CD4-positive, alpha-beta T cell (primary cell): Measurements from ENCODE around the gene ANKRD33. TPM values are rescaled to one million over a fixed set of nuclear protein-coding genes. Genes with fewer than 3 reads are reported as not detected.

ENCODE experiments used
- ATAC-seq: fragments of 200-7000 bp; cut with Tn5 transposase; one replicate; pipeline ENCODE4 v1.10.0; 2022; ENCODE audit warnings: mild to moderate bottlenecking; ENCODE audit not compliant: poor library complexity
- CTCF ChIA-PET: fragments of 350-600 bp; sonication (Branson Sonifier 250); formaldehyde crosslinking; loops from one replicate; lab custom pipeline; 2021; ENCODE audit warnings: antibody characterized with exemption, inconsistent platforms; lab: Charles Lee
- POLR2A ChIA-PET: fragments of 350-600 bp; sonication (Branson Sonifier 250); formaldehyde crosslinking; loops from one replicate; lab custom pipeline; 2021; ENCODE audit warnings: antibody characterized with exemption, inconsistent platforms; lab: Charles Lee
- DNase-seq, 14 experiments: peaks; one replicate each; pipeline ENCODE4 v3.0.0-alpha.2; 2013 to 2020; ENCODE audit warnings: mixed read lengths in 2 of 14
- H3K27ac ChIP-seq, 2 donors: one replicate each; pipeline versions ENCODE4 v1.5.1 to v1.7.0; 2013; ENCODE audit warnings: low read length in 2 of 2, low read depth in 1 of 2, mild to moderate bottlenecking in 1 of 2
- H3K27me3 ChIP-seq, 2 experiments: 1 replicate in 1 of 2; 2 replicates in 1 of 2; pipeline versions ENCODE4 v1.6.1 to v1.7.0; 2013; ENCODE audit warnings: low read length in 2 of 2, control low read depth in 1 of 2, mild to moderate bottlenecking in 1 of 2, moderate library complexity in 1 of 2; ENCODE audit not compliant: insufficient read depth in 2 of 2, control insufficient read depth in 1 of 2
- H3K36me3 ChIP-seq: one replicate; pipeline ENCODE4 v1.6.1; 2013; ENCODE audit warnings: low read length, control low read depth; ENCODE audit not compliant: insufficient read depth
- H3K4me1 ChIP-seq: one replicate; pipeline ENCODE4 v1.6.1; 2013; ENCODE audit warnings: low read length, control low read depth; ENCODE audit not compliant: insufficient read depth
- H3K4me3 ChIP-seq: one replicate; pipeline ENCODE4 v1.5.1; 2013; ENCODE audit warnings: mild to moderate bottlenecking, low read length, moderate library complexity
- H3K9me3 ChIP-seq, 2 experiments: 1 replicate in 1 of 2; 2 replicates in 1 of 2; pipeline versions ENCODE4 v1.6.1 to v1.7.0; 2013; ENCODE audit warnings: low read length in 2 of 2, mild to moderate bottlenecking in 2 of 2, control low read depth in 1 of 2, moderate library complexity in 1 of 2; ENCODE audit not compliant: control insufficient read depth in 1 of 2, insufficient read depth in 1 of 2
- H3K27ac Mint-ChIP-seq: one replicate; pipeline ENCODE4 v1.8.0; 2020; ENCODE audit warnings: mixed read lengths
- H3K27me3 Mint-ChIP-seq: one replicate; pipeline ENCODE4 v1.8.0; 2021; ENCODE audit warnings: mixed read lengths
- H3K36me3 Mint-ChIP-seq: one replicate; pipeline ENCODE4 v1.8.0; 2021; ENCODE audit warnings: low read depth, mixed read lengths
- H3K4me1 Mint-ChIP-seq: one replicate; pipeline ENCODE4 v1.8.0; 2021; ENCODE audit warnings: low read depth, mixed read lengths
- H3K4me3 Mint-ChIP-seq: one replicate; pipeline ENCODE4 v1.8.0; 2020; ENCODE audit warnings: mild to moderate bottlenecking, mixed read lengths
- H3K9me3 Mint-ChIP-seq: one replicate; pipeline ENCODE4 v1.8.0; 2020; ENCODE audit warnings: mixed read lengths
- CTCF ChIP-seq: fragments of 200-600 bp; IDR thresholded peaks from one replicate; pipeline ENCODE4 v1.8.0; 2022; ENCODE audit warnings: antibody characterized with exemption, mild to moderate bottlenecking
- intact Hi-C, 2 experiments: fragments of 100-400 bp; cut with DNase I in 1 of 2; cut with micrococcal nuclease in 1 of 2; formaldehyde crosslinking; loops; one replicate each; pipeline versions ENCODE4 v1.15.1 to v1.9.0; 2023 to 2025; cut with DNase I, micrococcal nuclease
- total RNA-seq, 174 experiments: library from RNA in 2 of 174; stranded (reverse) in 2 of 174; gene quantifications; one replicate each; pipeline ENCODE4 v1.2.3 and lab custom pipeline; 2021 to 2026

ANKRD33 gene
- total RNA-seq, 2 experiments from 2014 or later: not detected

GRCh38 chr12:51850081-51850964, 37.6 kb upstream of the ANKRD33 start:
- H3K4me1 ChIP-seq: peaks cover 36% of the 10 kb centered on the region
- Mint-ChIP-seq H3K4me1 (peaks cover 32% of the 10 kb centered on the region), H3K9me3 (no peaks in the 10 kb centered on the region), H3K4me3 (no peak overlapping the region), H3K27ac (no peak overlapping the region), H3K27me3 (peaks cover 40% of the 10 kb centered on the region), H3K36me3 (no peaks in the 10 kb centered on the region)
- DNase-seq (no peak), ATAC-seq (no peak)
- H3K9me3 ChIP-seq: peaks cover 0 to 14% of the 10 kb centered on the region in 2 experiments
- H3K36me3 ChIP-seq: no peaks in the 10 kb centered on the region
- H3K27me3 ChIP-seq: peaks cover 21 to 28% of the 10 kb centered on the region in 2 experiments
- intact Hi-C loops: no loop called here
- no peak overlapping the region for H3K27ac ChIP-seq
- ChIA-PET POLR2A (no interaction called here), CTCF (no interaction called here)
- TF ChIP-seq CTCF: no peak
- no peak overlapping the region for H3K4me3 ChIP-seq

- no peak for TF ChIP-seq CTCF
- peaks cover 32% of the 10 kb centered on the region for H3K4me1 Mint-ChIP-seq
- Histone ChIP-seq H3K4me3 (no peak overlapping the region), H3K36me3 (no peaks in the 10 kb centered on the region), H3K9me3 (peaks cover 0 to 14% of the 10 kb centered on the region in 2 experiments), H3K4me1 (peaks cover 36% of the 10 kb centered on the region), H3K27me3 (peaks cover 15 to 22% of the 10 kb centered on the region in 2 experiments), H3K27ac (no peak overlapping the region)
- POLR2A ChIA-PET: no interaction called here
- intact Hi-C loops: no loop called here
- ATAC-seq (no peak), DNase-seq (no peak)
- CTCF ChIA-PET: no interaction called here
- no peak overlapping the region for H3K27ac Mint-ChIP-seq
- no peaks in the 10 kb centered on the region for H3K9me3 Mint-ChIP-seq
- H3K4me3 Mint-ChIP-seq: no peak overlapping the region
- H3K36me3 Mint-ChIP-seq: no peaks in the 10 kb centered on the region
- H3K27me3 Mint-ChIP-seq: peaks cover 34% of the 10 kb centered on the region
These were observed 37.0 kb upstream of the ANKRD33 start for GRCh38 chr12:51850965-51851299.

- intact Hi-C loops: no loop called here
- Histone ChIP-seq H3K4me3 (no peak overlapping the region), H3K9me3 (peaks cover 0 to 7% of the 10 kb centered on the region in 2 experiments), H3K36me3 (no peaks in the 10 kb centered on the region), H3K4me1 (peaks cover 30% of the 10 kb centered on the region), H3K27me3 (peaks cover 9 to 16% of the 10 kb centered on the region in 2 experiments), H3K27ac (no peak overlapping the region)
- H3K4me3 Mint-ChIP-seq: no peak overlapping the region
- ATAC-seq (no peak), DNase-seq (peak in 2 of 14 experiments; percentile 38 to 49)
- CTCF ChIA-PET: no interaction called here
- H3K9me3 Mint-ChIP-seq: no peaks in the 10 kb centered on the region
- H3K27me3 Mint-ChIP-seq: peaks cover 28% of the 10 kb centered on the region
- POLR2A ChIA-PET: no interaction called here
- TF ChIP-seq CTCF: no peak
- no peaks in the 10 kb centered on the region for H3K36me3 Mint-ChIP-seq
- no peak overlapping the region for H3K27ac Mint-ChIP-seq
- peaks cover 25% of the 10 kb centered on the region for H3K4me1 Mint-ChIP-seq
These were observed 36.3 kb upstream of the ANKRD33 start for GRCh38 chr12:51851413-51852124.
